ENCODE measurements around the gene MAD1L1. TPM values are rescaled to one million over a fixed set of nuclear protein-coding genes. Genes with fewer than 3 reads are reported as not detected.

MAD1L1 gene
- total RNA-seq, 1 donor from 2014 or later = 57.6 TPM

DNA sequence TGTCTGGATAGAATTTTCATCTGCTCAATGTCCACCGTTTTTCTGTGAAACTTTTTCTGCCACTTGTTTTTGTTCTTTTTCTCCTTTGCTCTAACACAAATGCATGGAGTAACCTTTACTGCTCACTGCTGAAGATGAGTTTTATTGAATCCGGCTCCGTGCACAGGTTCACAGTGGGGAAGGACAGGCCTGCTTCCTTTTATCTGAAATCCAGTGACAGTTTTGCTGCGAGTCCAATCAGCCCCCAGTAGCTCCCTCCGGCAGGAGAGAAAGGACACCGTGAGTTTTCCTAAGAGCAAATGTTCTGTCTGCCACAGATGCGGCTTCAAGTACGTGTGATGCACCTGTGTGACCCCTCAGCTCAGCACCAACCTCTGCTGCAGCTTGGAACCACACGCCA is 246.8 kb downstream of the MAD1L1 start:
- Mint-ChIP-seq H3K4me3 (ENCODE audit: unreplicated experiment) (peak overlapping the region; percentile 22), H3K27ac (ENCODE audit: unreplicated experiment) (no peak overlapping the region), H3K27me3 (ENCODE audit: unreplicated experiment) (peaks cover 8% of the 10 kb centered on the region), H3K9me3 (ENCODE audit: unreplicated experiment) (peaks cover 10% of the 10 kb centered on the region), H3K4me1 (ENCODE audit: low read depth, unreplicated experiment) (peaks cover 32% of the 10 kb centered on the region), H3K36me3 (ENCODE audit: unreplicated experiment) (peaks cover 6% of the 10 kb centered on the region)
- TF ChIP-seq, protein P1, sequence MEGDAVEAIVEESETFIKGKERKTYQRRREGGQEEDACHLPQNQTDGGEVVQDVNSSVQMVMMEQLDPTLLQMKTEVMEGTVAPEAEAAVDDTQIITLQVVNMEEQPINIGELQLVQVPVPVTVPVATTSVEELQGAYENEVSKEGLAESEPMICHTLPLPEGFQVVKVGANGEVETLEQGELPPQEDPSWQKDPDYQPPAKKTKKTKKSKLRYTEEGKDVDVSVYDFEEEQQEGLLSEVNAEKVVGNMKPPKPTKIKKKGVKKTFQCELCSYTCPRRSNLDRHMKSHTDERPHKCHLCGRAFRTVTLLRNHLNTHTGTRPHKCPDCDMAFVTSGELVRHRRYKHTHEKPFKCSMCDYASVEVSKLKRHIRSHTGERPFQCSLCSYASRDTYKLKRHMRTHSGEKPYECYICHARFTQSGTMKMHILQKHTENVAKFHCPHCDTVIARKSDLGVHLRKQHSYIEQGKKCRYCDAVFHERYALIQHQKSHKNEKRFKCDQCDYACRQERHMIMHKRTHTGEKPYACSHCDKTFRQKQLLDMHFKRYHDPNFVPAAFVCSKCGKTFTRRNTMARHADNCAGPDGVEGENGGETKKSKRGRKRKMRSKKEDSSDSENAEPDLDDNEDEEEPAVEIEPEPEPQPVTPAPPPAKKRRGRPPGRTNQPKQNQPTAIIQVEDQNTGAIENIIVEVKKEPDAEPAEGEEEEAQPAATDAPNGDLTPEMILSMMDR (IDR thresholded peaks at IDR 0.05; ENCODE audit: partially characterized antibody, unreplicated experiment) = no peak
- DNase-seq = peak; percentile 5

DNA sequence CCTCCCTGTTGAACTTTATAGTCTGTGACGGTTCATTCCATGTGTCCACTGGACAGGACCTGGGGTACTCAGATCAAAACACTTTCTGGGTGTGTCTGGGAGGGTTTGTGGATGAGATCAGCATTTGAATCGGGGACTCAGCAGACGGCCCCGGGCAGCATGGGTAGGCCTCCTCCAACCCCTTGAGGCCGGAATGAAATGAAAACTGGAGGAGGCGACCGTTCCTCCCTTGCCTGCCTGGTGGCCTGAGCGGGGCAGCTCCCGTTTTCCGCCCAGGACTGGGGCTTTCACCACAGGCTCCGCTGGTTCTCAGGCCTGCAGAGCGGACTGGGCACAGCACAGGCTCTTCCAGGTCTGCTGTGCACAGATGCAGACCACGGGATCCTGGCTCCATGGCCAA is 247.7 kb downstream of the MAD1L1 start:
- Mint-ChIP-seq H3K4me1 (ENCODE audit: low read depth, unreplicated experiment) (peaks cover 32% of the 10 kb centered on the region), H3K9me3 (ENCODE audit: unreplicated experiment) (peaks cover 13% of the 10 kb centered on the region), H3K27me3 (ENCODE audit: unreplicated experiment) (peaks cover 8% of the 10 kb centered on the region), H3K27ac (ENCODE audit: unreplicated experiment) (peak overlapping the region; percentile 18), H3K36me3 (ENCODE audit: unreplicated experiment) (peaks cover 6% of the 10 kb centered on the region), H3K4me3 (ENCODE audit: unreplicated experiment) (no peak overlapping the region)
- TF ChIP-seq, protein P1 (IDR thresholded peaks at IDR 0.05; ENCODE audit: partially characterized antibody, unreplicated experiment) = no peak
- no peak for DNase-seq

DNA sequence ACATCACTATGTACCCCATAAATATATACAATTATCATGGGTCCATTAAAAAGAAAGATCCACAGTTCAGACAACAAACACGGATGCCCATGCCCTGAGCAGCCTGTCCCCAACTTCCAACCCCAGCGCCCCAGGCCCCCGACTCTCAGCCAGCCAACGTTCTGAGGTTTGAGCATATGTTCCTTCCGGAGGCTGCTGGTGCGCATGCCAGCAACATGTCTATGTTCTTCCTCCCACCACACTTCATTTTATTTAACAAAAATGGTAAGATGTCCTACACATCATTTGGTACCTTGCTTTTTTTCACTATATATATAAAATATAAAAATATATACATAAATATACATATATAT is 250.9 kb downstream of the MAD1L1 start:
- Mint-ChIP-seq H3K27me3 (ENCODE audit: unreplicated experiment) (peaks cover 2% of the 10 kb centered on the region), H3K36me3 (ENCODE audit: unreplicated experiment) (peaks cover 6% of the 10 kb centered on the region), H3K27ac (ENCODE audit: unreplicated experiment) (no peak overlapping the region), H3K4me3 (ENCODE audit: unreplicated experiment) (no peak overlapping the region), H3K4me1 (ENCODE audit: low read depth, unreplicated experiment) (peaks cover 28% of the 10 kb centered on the region), H3K9me3 (ENCODE audit: unreplicated experiment) (peaks cover 4% of the 10 kb centered on the region)
- peak; percentile 6 for DNase-seq
- TF ChIP-seq, protein P1 (IDR thresholded peaks at IDR 0.05; ENCODE audit: partially characterized antibody, unreplicated experiment) = no peak

DNA sequence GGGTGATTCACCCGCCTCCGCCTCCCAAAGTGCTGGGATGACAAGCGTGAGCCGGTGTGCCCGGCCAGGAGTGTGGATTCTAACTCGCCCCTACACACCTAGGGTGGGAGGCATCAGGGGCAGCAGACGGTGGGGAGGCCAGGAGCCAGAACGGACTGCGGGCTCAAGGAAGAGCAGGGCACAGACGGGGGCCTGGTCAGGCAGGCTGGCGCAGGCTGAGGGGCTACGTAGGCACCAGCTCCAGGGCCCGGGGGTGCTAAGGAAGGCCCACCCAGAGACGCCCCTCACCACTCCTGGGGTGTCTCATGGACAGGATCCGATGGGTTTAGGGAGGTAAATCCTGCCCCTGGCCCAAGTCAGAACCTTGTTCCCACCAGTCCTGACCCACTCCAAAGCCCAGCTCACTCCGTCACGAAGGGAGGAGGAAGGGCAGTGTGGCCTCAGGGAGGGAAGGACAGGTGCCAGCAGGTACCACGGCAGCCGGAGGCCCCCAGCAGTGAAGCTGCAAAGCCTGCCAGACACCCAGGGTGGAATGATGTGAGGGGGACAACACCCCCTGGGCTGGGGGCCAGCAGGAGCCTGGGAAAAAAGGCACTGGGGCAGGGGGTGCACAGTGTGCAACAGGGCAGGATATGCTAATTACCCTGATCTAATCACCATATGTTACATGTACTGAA is 251.4 kb downstream of the MAD1L1 start:
- peak; percentile 5 for DNase-seq
- TF ChIP-seq, protein P1 (IDR thresholded peaks at IDR 0.05; ENCODE audit: partially characterized antibody, unreplicated experiment) = no peak
- H3K9me3 Mint-ChIP-seq (ENCODE audit: unreplicated experiment) = peaks cover 6% of the 10 kb centered on the region
- no peak overlapping the region for H3K4me3 Mint-ChIP-seq (ENCODE audit: unreplicated experiment)
- H3K36me3 Mint-ChIP-seq (ENCODE audit: unreplicated experiment) = peaks cover 6% of the 10 kb centered on the region
- H3K27me3 Mint-ChIP-seq (ENCODE audit: unreplicated experiment) = peaks cover 2% of the 10 kb centered on the region
- H3K27ac Mint-ChIP-seq (ENCODE audit: unreplicated experiment) = no peak overlapping the region
- peaks cover 23% of the 10 kb centered on the region for H3K4me1 Mint-ChIP-seq (ENCODE audit: low read depth, unreplicated experiment)
